HCT116 (cell line): Measurements from ENCODE around the gene NTRK3. TPM values are rescaled to one million over a fixed set of nuclear protein-coding genes. Genes with fewer than 3 reads are reported as not detected.

ENCODE experiments used
- ATAC-seq: fragments of 200-7000 bp; cut with Tn5 transposase; 2 replicates; pipeline ENCODE4 v1.9.1; 2020; ENCODE audit warnings: mild to moderate bottlenecking, moderate library complexity
- BruUV-seq: library from RNA; stranded (reverse); fragments of 400-500 nt; replicated peaks from 2 replicates; lab custom pipeline; 2021; lab: Mats Ljungman, UMichigan
- CTCF ChIA-PET: fragments of 300-600 bp; sonication (Branson Sonifier 250); formaldehyde crosslinking; loops from one replicate; lab custom pipeline; 2021; ENCODE audit warnings: antibody characterized with exemption; lab: Charles Lee
- POLR2A ChIA-PET: fragments of 300-600, 350-600 bp; sonication (Branson Sonifier 250); formaldehyde crosslinking; loops from one replicate; lab custom pipeline; 2021; ENCODE audit warnings: antibody characterized with exemption; lab: Charles Lee
- RAD21 ChIA-PET, 2 experiments: fragments of 300-600 bp; sonication (Branson Sonifier 250); formaldehyde crosslinking; loops; one replicate each; lab custom pipeline; 2023; ENCODE audit warnings: low total read pairs in 2 of 2; ENCODE audit not compliant: uncharacterized antibody in 2 of 2, unreplicated experiment in 2 of 2, low non-redundant PET in 1 of 2; lab: Charles Lee
- DNase-seq: peaks from one replicate; pipeline ENCODE4 v3.0.0-alpha.2; 2010; ENCODE audit warnings: low read depth, low spot score
- H2AFZ ChIP-seq: fragments of 200-600 bp; shearing (Covaris generic), sonication (generic); 2 replicates; pipeline ENCODE4 v1.6.1; 2017; ENCODE audit warnings: low read depth, mixed run types, mixed read lengths, antibody characterized with exemption, low read length; ENCODE audit not compliant: poor library complexity, severe bottlenecking
- H3K27ac ChIP-seq: 2 replicates; pipeline ENCODE4 v1.5.1; 2012; ENCODE audit warnings: low read depth, low read length
- H3K27me3 ChIP-seq: fragments of 200-600 bp; sonication (generic); 2 replicates; pipeline ENCODE4 v1.6.1; 2016; ENCODE audit warnings: mixed run types, low read length, mixed read lengths; ENCODE audit not compliant: insufficient read depth
- H3K36me3 ChIP-seq, 2 experiments: fragments of 200-500 bp in 1 of 2; fragments of 200-600 bp in 1 of 2; sonication (Bioruptor generic) in 1 of 2; sonication (generic) in 1 of 2; 2 replicates each; pipeline versions ENCODE4 v1.5.1 to v1.6.1; 2014 to 2016; ENCODE audit warnings: low read length in 2 of 2, inconsistent platforms in 1 of 2, mixed read lengths in 1 of 2, mixed run types in 1 of 2; ENCODE audit not compliant: insufficient read depth in 2 of 2, control insufficient read depth in 1 of 2
- H3K4me1 ChIP-seq, 2 experiments: fragments of 200-600 bp in 1 of 2; sonication (generic) in 1 of 2; 2 replicates each; pipeline versions ENCODE4 v1.5.1 to v1.6.1; 2012 to 2017; ENCODE audit warnings: low read length in 2 of 2, inconsistent platforms in 1 of 2, mild to moderate bottlenecking in 1 of 2, mixed read lengths in 1 of 2, mixed run types in 1 of 2, moderate library complexity in 1 of 2; ENCODE audit not compliant: insufficient read depth in 2 of 2, control insufficient read depth in 1 of 2
- H3K4me2 ChIP-seq: fragments of 200-600 bp; sonication (generic); 2 replicates; pipeline ENCODE4 v1.6.1; 2017; ENCODE audit warnings: mixed run types, low read length, mixed read lengths
- H3K4me3 ChIP-seq, 2 experiments: fragments of 200-600 bp in 1 of 2; sonication (generic) in 1 of 2; replicated peaks in 1 of 2; 2 replicates each; pipeline ENCODE4 v1.5.1; 2011 to 2016; ENCODE audit warnings: low read length in 2 of 2, control low read depth in 1 of 2, low read depth in 1 of 2, mild to moderate bottlenecking in 1 of 2, mixed read lengths in 1 of 2, mixed run types in 1 of 2
- H3K79me2 ChIP-seq: fragments of 200-600 bp; sonication (generic); 2 replicates; pipeline ENCODE4 v1.6.1; 2017; ENCODE audit warnings: mild to moderate bottlenecking, mixed run types, low read length, moderate library complexity, mixed read lengths; ENCODE audit not compliant: insufficient read depth
- H3K9ac ChIP-seq: fragments of 200-600 bp; sonication (generic); 2 replicates; pipeline ENCODE4 v1.6.1; 2016; ENCODE audit warnings: low read length, mixed read lengths
- H3K9me2 ChIP-seq: fragments of 200-600 bp; sonication (generic), shearing (Covaris generic); 2 replicates; pipeline ENCODE4 v1.6.1; 2017; ENCODE audit warnings: mixed run types, mild to moderate bottlenecking, moderate library complexity; ENCODE audit not compliant: insufficient read depth
- H3K9me3 ChIP-seq, 2 experiments: fragments of 200-500 bp in 1 of 2; fragments of 200-600 bp in 1 of 2; sonication (Bioruptor generic) in 1 of 2; sonication (generic) in 1 of 2; 2 replicates each; pipeline ENCODE4 v1.6.1; 2014 to 2017; ENCODE audit warnings: low read length in 2 of 2, mixed read lengths in 2 of 2, inconsistent platforms in 1 of 2, low read depth in 1 of 2, mild to moderate bottlenecking in 1 of 2, mixed run types in 1 of 2, moderate library complexity in 1 of 2; ENCODE audit not compliant: control insufficient read depth in 1 of 2, insufficient read depth in 1 of 2
- H4K20me1 ChIP-seq: fragments of 200-600 bp; sonication (generic), shearing (Covaris generic); 2 replicates; pipeline ENCODE4 v1.6.1; 2017; ENCODE audit warnings: mixed run types, mild to moderate bottlenecking, moderate library complexity; ENCODE audit not compliant: insufficient read depth
- CBX3 ChIP-seq: IDR thresholded peaks from 2 replicates; pipeline ENCODE4 v1.6.1; 2012; ENCODE audit warnings: low read depth
- ELF1 ChIP-seq: IDR thresholded peaks from 2 replicates; pipeline ENCODE4 v1.6.1; 2012; ENCODE audit warnings: low read depth, borderline replicate concordance
- EZH2phosphoT487 ChIP-seq: fragments of 200-600 bp; IDR thresholded peaks from 2 replicates; pipeline ENCODE4 v1.6.1; 2018; ENCODE audit warnings: antibody characterized with exemption, borderline replicate concordance
- FOSL1 ChIP-seq: IDR thresholded peaks from 2 replicates; pipeline ENCODE4 v1.6.1; 2012; ENCODE audit warnings: low read depth
- POLR2A ChIP-seq: IDR thresholded peaks from 2 replicates; pipeline ENCODE4 v1.7.0; 2011; ENCODE audit warnings: borderline replicate concordance; ENCODE audit not compliant: insufficient read depth, insufficient read length; ENCODE audit errors: extremely low read depth
- RAD21 ChIP-seq: IDR thresholded peaks from 2 replicates; pipeline ENCODE4 v1.6.1; 2012; ENCODE audit warnings: low read depth, mild to moderate bottlenecking
- SP1 ChIP-seq: IDR thresholded peaks from 2 replicates; pipeline ENCODE4 v1.6.1; 2012; ENCODE audit warnings: low read depth
- SRF ChIP-seq: IDR thresholded peaks from 2 replicates; pipeline ENCODE4 v1.6.1; 2012; ENCODE audit warnings: low read depth
- YY1 ChIP-seq: IDR thresholded peaks from 2 replicates; pipeline ENCODE4 v1.6.1; 2011; ENCODE audit warnings: low read length, low read depth, moderate library complexity, mild to moderate bottlenecking; ENCODE audit not compliant: insufficient replicate concordance; ENCODE audit errors: extremely low read depth
- ZNF274 ChIP-seq: fragments of 200-500 bp; sonication (Bioruptor generic); IDR thresholded peaks from 2 replicates; pipeline ENCODE4 v1.6.1; 2014; ENCODE audit warnings: mild to moderate bottlenecking, low read depth, low read length, inconsistent platforms
- intact Hi-C: fragments of 100-400 bp; cut with micrococcal nuclease; formaldehyde crosslinking; loops from 2 replicates; pipeline ENCODE4 v1.10.0; 2022
- total RNA-seq: library from RNA; stranded (reverse); gene quantifications from one replicate; pipeline ENCODE4 v1.2.1, GENCODE V29; 2021; ENCODE audit not compliant: unreplicated experiment
- TF ChIP-seq, protein P1 (sequence below), 3 experiments: fragments of 200-600 bp in 1 of 3; sonication (generic) in 1 of 3; IDR thresholded peaks in 2 of 3; conservative IDR thresholded peaks in 1 of 3; 2 replicates each; pipeline ENCODE4 v1.5.1; 2012 to 2017; ENCODE audit warnings: low read depth in 2 of 3, low read length in 2 of 3, antibody characterized with exemption in 1 of 3, borderline replicate concordance in 1 of 3, control low read depth in 1 of 3, mild to moderate bottlenecking in 1 of 3, mixed read lengths in 1 of 3, mixed run types in 1 of 3, moderate library complexity in 1 of 3; ENCODE audit not compliant: insufficient read depth in 1 of 3
- TF ChIP-seq, protein P2 (sequence below): IDR thresholded peaks from 2 replicates; pipeline ENCODE4 v1.6.1; 2012; ENCODE audit warnings: low read depth
- TF ChIP-seq, protein P3 (sequence below): IDR thresholded peaks from 2 replicates; pipeline ENCODE4 v1.6.1; 2012

Gene NTRK3
- total RNA-seq, 1 experiment from 2014 or later, result not detected

DNA sequence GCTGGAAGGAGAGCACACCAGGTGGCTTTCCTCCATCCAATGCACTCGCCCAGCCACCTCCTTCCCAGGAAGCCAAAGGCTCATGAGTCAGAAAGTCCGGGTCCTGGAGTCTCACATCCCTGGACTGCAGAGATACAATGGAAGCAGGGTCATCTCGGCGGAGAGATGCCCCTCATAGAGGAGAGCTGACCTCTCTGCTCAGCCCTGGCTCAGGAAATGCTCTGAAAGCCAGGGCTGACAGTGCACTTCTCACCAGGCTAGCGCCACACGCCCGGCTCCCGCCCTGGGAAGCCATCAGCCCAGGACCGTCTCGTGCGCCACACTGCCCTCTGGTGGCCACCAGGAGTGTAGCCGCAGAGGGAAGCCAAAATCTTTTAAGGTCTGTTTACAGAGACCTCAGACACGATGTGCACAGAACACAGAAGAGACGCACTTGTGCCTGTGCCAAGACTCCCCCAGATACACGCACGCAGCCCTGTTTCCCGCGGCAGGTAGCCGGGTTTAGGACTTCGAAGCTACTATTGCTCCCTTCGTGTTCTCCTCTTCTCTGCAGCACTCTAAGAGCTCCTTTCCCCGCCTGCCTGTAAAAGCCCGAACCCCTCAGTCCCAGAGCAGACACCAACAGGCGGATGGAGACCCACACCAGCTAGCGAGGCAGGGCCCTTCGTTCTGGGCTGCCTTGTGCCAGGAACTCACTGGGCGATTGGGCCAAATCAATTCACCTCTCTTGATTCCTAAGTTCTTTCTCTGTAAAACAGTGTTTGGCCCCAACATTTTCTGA is 9.7 kb downstream of the NTRK3 start:
- intact Hi-C loops, result loop anchor here (1.0 to 10.0 kb wide), 2 partner anchors 203 to 588 kb away; no protein-coding TSS in a partner anchor
- TF ChIP-seq EZH2phosphoT487 (no peak), ZNF274 (no peak), RAD21 (peak; percentile 64), ELF1 (no peak), SP1 (no peak), YY1 (peak; percentile 61), FOSL1 (no peak), CBX3 (no peak), POLR2A (no peak), SRF (no peak)
- TF ChIP-seq, protein P1, sequence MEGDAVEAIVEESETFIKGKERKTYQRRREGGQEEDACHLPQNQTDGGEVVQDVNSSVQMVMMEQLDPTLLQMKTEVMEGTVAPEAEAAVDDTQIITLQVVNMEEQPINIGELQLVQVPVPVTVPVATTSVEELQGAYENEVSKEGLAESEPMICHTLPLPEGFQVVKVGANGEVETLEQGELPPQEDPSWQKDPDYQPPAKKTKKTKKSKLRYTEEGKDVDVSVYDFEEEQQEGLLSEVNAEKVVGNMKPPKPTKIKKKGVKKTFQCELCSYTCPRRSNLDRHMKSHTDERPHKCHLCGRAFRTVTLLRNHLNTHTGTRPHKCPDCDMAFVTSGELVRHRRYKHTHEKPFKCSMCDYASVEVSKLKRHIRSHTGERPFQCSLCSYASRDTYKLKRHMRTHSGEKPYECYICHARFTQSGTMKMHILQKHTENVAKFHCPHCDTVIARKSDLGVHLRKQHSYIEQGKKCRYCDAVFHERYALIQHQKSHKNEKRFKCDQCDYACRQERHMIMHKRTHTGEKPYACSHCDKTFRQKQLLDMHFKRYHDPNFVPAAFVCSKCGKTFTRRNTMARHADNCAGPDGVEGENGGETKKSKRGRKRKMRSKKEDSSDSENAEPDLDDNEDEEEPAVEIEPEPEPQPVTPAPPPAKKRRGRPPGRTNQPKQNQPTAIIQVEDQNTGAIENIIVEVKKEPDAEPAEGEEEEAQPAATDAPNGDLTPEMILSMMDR (IDR thresholded peaks at IDR 0.05 in 2 of 3, conservative IDR thresholded peaks at IDR 0.05 in 1 of 3; ENCODE audit: borderline replicate concordance in 1 of 3, insufficient read depth in 1 of 3, low read depth in 2 of 3, low read length in 2 of 3), result peak; percentile 67 to 94 (median 89)
- TF ChIP-seq, protein P2, sequence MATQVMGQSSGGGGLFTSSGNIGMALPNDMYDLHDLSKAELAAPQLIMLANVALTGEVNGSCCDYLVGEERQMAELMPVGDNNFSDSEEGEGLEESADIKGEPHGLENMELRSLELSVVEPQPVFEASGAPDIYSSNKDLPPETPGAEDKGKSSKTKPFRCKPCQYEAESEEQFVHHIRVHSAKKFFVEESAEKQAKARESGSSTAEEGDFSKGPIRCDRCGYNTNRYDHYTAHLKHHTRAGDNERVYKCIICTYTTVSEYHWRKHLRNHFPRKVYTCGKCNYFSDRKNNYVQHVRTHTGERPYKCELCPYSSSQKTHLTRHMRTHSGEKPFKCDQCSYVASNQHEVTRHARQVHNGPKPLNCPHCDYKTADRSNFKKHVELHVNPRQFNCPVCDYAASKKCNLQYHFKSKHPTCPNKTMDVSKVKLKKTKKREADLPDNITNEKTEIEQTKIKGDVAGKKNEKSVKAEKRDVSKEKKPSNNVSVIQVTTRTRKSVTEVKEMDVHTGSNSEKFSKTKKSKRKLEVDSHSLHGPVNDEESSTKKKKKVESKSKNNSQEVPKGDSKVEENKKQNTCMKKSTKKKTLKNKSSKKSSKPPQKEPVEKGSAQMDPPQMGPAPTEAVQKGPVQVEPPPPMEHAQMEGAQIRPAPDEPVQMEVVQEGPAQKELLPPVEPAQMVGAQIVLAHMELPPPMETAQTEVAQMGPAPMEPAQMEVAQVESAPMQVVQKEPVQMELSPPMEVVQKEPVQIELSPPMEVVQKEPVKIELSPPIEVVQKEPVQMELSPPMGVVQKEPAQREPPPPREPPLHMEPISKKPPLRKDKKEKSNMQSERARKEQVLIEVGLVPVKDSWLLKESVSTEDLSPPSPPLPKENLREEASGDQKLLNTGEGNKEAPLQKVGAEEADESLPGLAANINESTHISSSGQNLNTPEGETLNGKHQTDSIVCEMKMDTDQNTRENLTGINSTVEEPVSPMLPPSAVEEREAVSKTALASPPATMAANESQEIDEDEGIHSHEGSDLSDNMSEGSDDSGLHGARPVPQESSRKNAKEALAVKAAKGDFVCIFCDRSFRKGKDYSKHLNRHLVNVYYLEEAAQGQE, result no peak
- TF ChIP-seq, protein P3, sequence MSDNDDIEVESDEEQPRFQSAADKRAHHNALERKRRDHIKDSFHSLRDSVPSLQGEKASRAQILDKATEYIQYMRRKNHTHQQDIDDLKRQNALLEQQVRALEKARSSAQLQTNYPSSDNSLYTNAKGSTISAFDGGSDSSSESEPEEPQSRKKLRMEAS, result 0 out of 2 replicates have a peak, but pooled peaks have one; percentile 12
- TF ChIP-seq, all 23 proteins: peak for 4
- ChIA-PET CTCF (interaction anchor here (0.7 to 3.0 kb wide), 5 partner anchors 12 to 208 kb away, joined by 3 to 11 read pairs (median 3); no protein-coding TSS in a partner anchor), RAD21 (no interaction called here), POLR2A (no interaction called here)
- no peak overlapping the region for H3K27ac ChIP-seq
- H3K27me3 ChIP-seq, result no peaks in the 10 kb centered on the region
- no peak overlapping the region for H3K9ac ChIP-seq
- peaks cover 0 to 5% of the 10 kb centered on the region in 2 experiments; a peak in 2 of 4 replicates for H3K4me1 ChIP-seq
- H2AFZ ChIP-seq, result no peak overlapping the region
- H4K20me1 ChIP-seq, result no peaks in the 10 kb centered on the region
- H3K36me3 ChIP-seq, result no peaks in the 10 kb centered on the region
- no peaks in the 10 kb centered on the region for H3K9me3 ChIP-seq
- peak overlapping the region; percentile 44 for H3K4me2 ChIP-seq
- DNase-seq, result peak; percentile 53
- H3K9me2 ChIP-seq, result no peaks in the 10 kb centered on the region
- no peaks in the 10 kb centered on the region for H3K79me2 ChIP-seq
- no peak overlapping the region; a peak in 1 of 4 replicates for H3K4me3 ChIP-seq
- ATAC-seq, result peak; percentile 89
- BruUV-seq, result no TSS peak
